Heart right ventricle (tissue), 16 donors: Measurements from ENCODE around the gene MAP1S. TPM values are rescaled to one million over a fixed set of nuclear protein-coding genes. Genes with fewer than 3 reads are reported as not detected.

Experiments
- ATAC-seq, 8 donors: fragments of 200-7000 bp; cut with Tn5 transposase; one replicate each; pipeline ENCODE4 v1.9.1; 2020; ENCODE audit warnings: mild to moderate bottlenecking in 8 of 8, moderate library complexity in 8 of 8, moderate number of reproducible peaks in 1 of 8
- DNase-seq, 2 donors: peaks; one replicate each; pipeline ENCODE4 v3.0.0-alpha.2; 2020
- H3K27ac ChIP-seq, 10 donors: fragments of 200-600 bp; sonication (generic) in 2 of 10; one replicate each; pipeline versions ENCODE4 v1.5.0 to v1.8.0; 2020 to 2022; ENCODE audit warnings: mild to moderate bottlenecking in 3 of 10
- H3K27me3 ChIP-seq, 7 donors: fragments of 200-600 bp; one replicate each; pipeline ENCODE4 v1.8.0; 2021 to 2022; ENCODE audit warnings: mild to moderate bottlenecking in 2 of 7
- H3K36me3 ChIP-seq, 9 donors: fragments of 200-600 bp; sonication (generic) in 1 of 9; one replicate each; pipeline versions ENCODE4 v1.5.0 to v1.8.0; 2020 to 2022; ENCODE audit warnings: mild to moderate bottlenecking in 2 of 9
- H3K4me1 ChIP-seq, 9 donors: fragments of 200-600 bp; sonication (generic) in 1 of 9; one replicate each; pipeline versions ENCODE4 v1.5.0 to v1.8.0; 2020 to 2022; ENCODE audit warnings: mild to moderate bottlenecking in 4 of 9
- H3K4me3 ChIP-seq, 10 donors: fragments of 200-600 bp; sonication (generic) in 2 of 10; one replicate each; pipeline versions ENCODE4 v1.5.0 to v1.8.0; 2020 to 2022; ENCODE audit warnings: mild to moderate bottlenecking in 7 of 10, moderate library complexity in 2 of 10
- H3K9me3 ChIP-seq, 11 donors: fragments of 200-600 bp in 10 of 11; sonication (generic) in 2 of 11; one replicate each; pipeline versions ENCODE4 v1.5.0 to v1.8.0; 2013 to 2022; ENCODE audit warnings: mild to moderate bottlenecking in 2 of 11, control low read depth in 1 of 11, moderate library complexity in 1 of 11
- CTCF ChIP-seq, 9 donors: fragments of 200-600 bp; sonication (generic) in 2 of 9; IDR thresholded peaks; one replicate each; pipeline versions ENCODE4 v1.5.0 to v1.8.0; 2021 to 2022; ENCODE audit warnings: antibody characterized with exemption in 9 of 9, mild to moderate bottlenecking in 5 of 9, moderate library complexity in 1 of 9
- WGBS, 2 donors: extraction: QIAGEN DNeasy Blood & Tissue Kit; methylation state at CpG; one replicate each; pipeline ENCODE4 v1.1.7; 2013; ENCODE audit warnings: inconsistent platforms in 1 of 2; 5-methylcytosine and 5-hydroxymethylcytosine counted together
- intact Hi-C, 10 donors: fragments of 100-400 bp; cut with DNase I; formaldehyde crosslinking; loops; one replicate each; pipeline versions ENCODE4 v1.11.1 to v1.14.2; 2022
- polyA plus RNA-seq, 2 donors: library from polyadenylated mRNA; stranded (reverse); fragments of 200-250 nt; gene quantifications; one replicate each; pipeline ENCODE4 v1.2.3, GENCODE V29; 2013
- total RNA-seq, 10 donors: library from RNA; stranded (reverse); fragmentation: NEBNext Ultra II Directional in 3 of 10; extraction: Animal tissue kit (Norgen Biotek cat#: 25700) in 3 of 10; gene quantifications; one replicate each; pipeline versions ENCODE4 v1.2.1 to v1.2.4, GENCODE V29; 2021 to 2023
- donor health status: Arrhythmogenic right ventricular cardiomyopathy.
- donor health status: ischemic (EF 13 %, LVEDD 7.1; RV severe dilation, severe dysfunction).
- donor health status: healthy with polysubstance abuse.
- donor health status: DM: no; HTN: yes; CAD: no.
- donor health status: DM: no; HTN: no; CAD: no.
- donor health status: ischemic (EF 25% LVEDD 6.9; RV normal size, moderate dysfunction).
- donor health status: ischemic (EF 25% LVEDD 5.7; RV mildly dilated, moderate dysfunction).
- donor health status: healthy.
- donor health status: DM: yes; HTN: yes; CAD: no.
- donor health status: Ischemic cardiomyopathy.
- donor health status: ischemic (EF 35%, LVEDD 5.7; RV mildly dilated, moderate dysfunction).
- donor health status: nonischemic (EF 11% LVEDD 7.7; RV severe dilation, severe dysfunction).
- donor health status: DM: yes; HTN: yes; CAD: no.
- donor health status: PGD.
- donor health status: ischemic (EF 29% LVEDD 5.4; RV normal size, mild dysfunction).
- donor health status: nonischemic (EF 23%, LVEDD 6.1; RV moderate dilation, normal function).

MAP1S gene
- total and polyA plus RNA-seq, 12 donors: 20.4 to 48.7 (median 26.8) TPM

DNA sequence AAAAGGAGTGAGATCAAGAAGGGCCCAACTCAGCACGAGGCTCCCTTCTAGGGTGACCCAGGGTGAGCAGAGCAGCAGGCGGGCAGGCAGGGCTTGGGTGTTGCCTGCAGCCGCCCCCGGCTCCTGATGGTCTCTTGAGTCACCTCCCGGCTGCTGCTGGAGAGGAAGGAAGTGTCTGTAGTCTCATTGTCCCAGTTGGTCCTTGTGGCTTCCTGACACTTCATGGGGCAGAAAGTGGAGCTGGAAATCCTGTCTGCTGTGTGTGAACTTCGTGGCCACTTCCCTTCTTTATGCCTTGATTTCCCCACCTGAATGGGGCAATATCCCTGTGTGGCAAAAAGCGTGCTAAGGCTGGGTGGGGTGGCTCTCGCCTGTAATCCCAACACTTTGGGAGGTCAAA, 2.5 kb downstream of the MAP1S start:
- no peaks in the 10 kb centered on the region for H3K9me3 ChIP-seq
- TF ChIP-seq CTCF (IDR thresholded peaks at IDR 0.05): no peak
- 36 to 49% methylated on average over 8 of the region's 8 CpGs for WGBS, 2 donors
- H3K27ac ChIP-seq: peak overlapping the region in 9 of 10 donors; percentile 28 to 92 (median 63)
- H3K36me3 ChIP-seq: peaks cover 0 to 48% (median 23%) of the 10 kb centered on the region in 9 donors
- intact Hi-C loops: no loop called here
- peak overlapping the region in 5 of 10 donors; percentile 91 to 96 (median 95) for H3K4me3 ChIP-seq
- H3K4me1 ChIP-seq: peaks cover 14 to 59% (median 54%) of the 10 kb centered on the region in 9 donors
- ATAC-seq: peak; percentile 28 to 81 (median 65)
- peak; percentile 31 to 46 for DNase-seq
- no peaks in the 10 kb centered on the region for H3K27me3 ChIP-seq

DNA sequence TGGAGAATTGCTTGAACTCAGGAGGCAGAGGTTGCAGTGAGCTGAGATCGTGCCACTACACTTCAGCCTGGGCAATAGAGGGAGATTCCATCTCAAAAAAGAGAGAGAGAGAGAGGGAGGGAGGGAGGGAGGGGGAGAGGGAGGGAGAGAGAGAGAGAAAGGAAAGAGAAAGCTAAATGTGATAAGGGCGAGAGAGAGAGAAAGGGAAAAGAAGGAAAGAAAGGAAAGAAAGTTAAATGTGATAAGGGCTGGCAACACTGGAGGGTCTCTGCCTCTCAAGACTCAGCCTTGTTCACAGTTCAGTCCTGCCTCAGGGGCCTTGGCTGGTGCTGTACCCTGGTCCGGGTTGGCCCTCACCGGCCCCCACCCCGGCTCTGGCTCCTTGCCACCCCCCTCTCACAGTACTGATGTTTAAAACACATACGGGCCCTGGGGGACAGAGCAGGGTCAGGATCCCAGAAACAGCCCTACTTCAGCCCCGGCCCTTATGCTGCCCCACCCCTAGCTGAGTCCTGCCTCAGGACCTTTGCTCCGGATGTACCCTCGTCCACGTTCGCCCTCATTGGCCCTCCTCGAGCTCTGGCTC, 3.5 kb downstream of the MAP1S start:
- WGBS, 2 donors: 61 to 63% methylated on average over 12 of the region's 12 CpGs
- no peaks in the 10 kb centered on the region for H3K27me3 ChIP-seq
- H3K9me3 ChIP-seq: no peaks in the 10 kb centered on the region
- ATAC-seq (no peak), DNase-seq (no peak)
- H3K27ac ChIP-seq: peak overlapping the region in 3 of 10 donors; percentile 0 to 81 (median 68)
- no peak overlapping the region for H3K4me3 ChIP-seq
- intact Hi-C loops: no loop called here
- H3K36me3 ChIP-seq: peaks cover 5 to 57% (median 32%) of the 10 kb centered on the region in 9 donors
- TF ChIP-seq CTCF (IDR thresholded peaks at IDR 0.05): no peak
- peaks cover 14 to 50% (median 45%) of the 10 kb centered on the region in 9 donors for H3K4me1 ChIP-seq

- Histone ChIP-seq H3K4me1 (peaks cover 14 to 40% (median 33%) of the 10 kb centered on the region in 9 donors), H3K27ac (no peak overlapping the region), H3K27me3 (no peaks in the 10 kb centered on the region), H3K36me3 (peaks cover 5 to 77% (median 42%) of the 10 kb centered on the region in 9 donors), H3K9me3 (no peaks in the 10 kb centered on the region), H3K4me3 (no peak overlapping the region)
- intact Hi-C loops: no loop called here
- TF ChIP-seq CTCF (IDR thresholded peaks at IDR 0.05): no peak
- ATAC-seq (no peak), DNase-seq (no peak)
- WGBS, 2 donors: 97 to 98% methylated on average over 7 of the region's 7 CpGs
These were observed 5.4 kb downstream of the MAP1S start for GRCh38 chr19:17724655-17725054.

- ATAC-seq (no peak), DNase-seq (no peak)
- no peak overlapping the region for H3K4me3 ChIP-seq
- H3K36me3 ChIP-seq: peaks cover 5 to 85% (median 49%) of the 10 kb centered on the region in 9 donors
- peak in 4 of 9 donors; percentile 9 to 37 (median 20) for TF ChIP-seq CTCF (IDR thresholded peaks at IDR 0.05)
- H3K4me1 ChIP-seq: peaks cover 10 to 34% (median 26%) of the 10 kb centered on the region in 9 donors
- WGBS, 2 donors: 85% methylated on average over 20 to 21 of the region's 21 CpGs
- H3K27ac ChIP-seq: no peak overlapping the region
- no peaks in the 10 kb centered on the region for H3K9me3 ChIP-seq
- H3K27me3 ChIP-seq: no peaks in the 10 kb centered on the region
- intact Hi-C loops: no loop called here
These were observed 6.3 kb downstream of the MAP1S start for GRCh38 chr19:17725422-17726078.
